PC-3 (cell line): ENCODE data around the gene DHRS4L2. TPM values are rescaled to one million over a fixed set of nuclear protein-coding genes. Genes with fewer than 3 reads are reported as not detected.
A peak's percentile ranks its signal among the peaks of the same experiment; 100 is the strongest.

ENCODE experiments used
- ATAC-seq: fragments of 200-7000 bp; cut with Tn5 transposase; 2 replicates; pipeline ENCODE4 v1.9.1; 2020; ENCODE audit warnings: mild to moderate bottlenecking, moderate library complexity
- BruUV-seq: library from RNA; stranded (reverse); fragments of 400-500 nt; replicated peaks from 2 replicates; lab custom pipeline; 2021; lab: Mats Ljungman, UMichigan
- CTCF ChIA-PET: fragments of 300-600 bp; sonication (Branson Sonifier 250); formaldehyde crosslinking; loops from one replicate; lab custom pipeline; 2022; ENCODE audit warnings: antibody characterized with exemption; lab: Charles Lee
- POLR2A ChIA-PET: fragments of 300-600 bp; sonication (Branson Sonifier 250); formaldehyde crosslinking; loops from one replicate; lab custom pipeline; 2022; ENCODE audit warnings: antibody characterized with exemption; ENCODE audit not compliant: unreplicated experiment; lab: Charles Lee
- DNase-seq: peaks from one replicate; pipeline ENCODE4 v3.0.0-alpha.2; 2015
- H2AFZ ChIP-seq: fragments of 300-600 bp; sonication (generic); 2 replicates; pipeline ENCODE4 v1.6.0; 2016; ENCODE audit warnings: antibody characterized with exemption, low read length
- H3F3A ChIP-seq: fragments of 300-600 bp; sonication (generic); one replicate; pipeline ENCODE4 v1.6.0; 2017; ENCODE audit warnings: antibody characterized with exemption, low read length, control low read depth, mild to moderate bottlenecking; ENCODE audit not compliant: unreplicated experiment
- H3K27ac ChIP-seq: fragments of 300-600 bp; sonication (generic); 2 replicates; pipeline ENCODE4 v1.5.1; 2016; ENCODE audit warnings: mild to moderate bottlenecking, low read length
- H3K27me3 ChIP-seq: fragments of 300-600 bp; sonication (generic); 2 replicates; pipeline ENCODE4 v1.6.1; 2016; ENCODE audit warnings: low read length, mixed read lengths
- H3K36me3 ChIP-seq: fragments of 300-600 bp; sonication (generic); 2 replicates; pipeline ENCODE4 v1.6.1; 2016; ENCODE audit warnings: low read depth, mixed run types, low read length, mixed read lengths
- H3K4me1 ChIP-seq: fragments of 300-600 bp; sonication (generic); 2 replicates; pipeline ENCODE4 v1.5.1; 2016; ENCODE audit warnings: low read length; ENCODE audit not compliant: insufficient read depth
- H3K4me2 ChIP-seq: fragments of 300-600 bp; sonication (generic); 2 replicates; pipeline ENCODE4 v1.6.0; 2016; ENCODE audit warnings: low read length
- H3K4me3 ChIP-seq: fragments of 300-600 bp; sonication (generic); 2 replicates; pipeline ENCODE4 v1.5.1; 2016; ENCODE audit warnings: mild to moderate bottlenecking, low read length, mixed read lengths
- H3K79me2 ChIP-seq: fragments of 300-600 bp; sonication (generic); 2 replicates; pipeline ENCODE4 v1.6.1; 2017; ENCODE audit warnings: low read length, mixed read lengths
- H3K9ac ChIP-seq: fragments of 300-600 bp; sonication (generic); 2 replicates; pipeline ENCODE4 v1.6.0; 2016; ENCODE audit warnings: mild to moderate bottlenecking, low read length
- H3K9me2 ChIP-seq: fragments of 300-600 bp; sonication (generic); replicated peaks from 2 replicates; pipeline ENCODE4 v1.6.1; 2016; ENCODE audit warnings: mixed run types, low read length, mixed read lengths
- H3K9me3 ChIP-seq: fragments of 300-600 bp; sonication (generic); 2 replicates; pipeline ENCODE4 v1.6.1; 2016; ENCODE audit warnings: low read length, mixed read lengths
- H4K20me1 ChIP-seq: fragments of 300-600 bp; sonication (generic); 2 replicates; pipeline ENCODE4 v1.6.1; 2016; ENCODE audit warnings: low read length, mixed read lengths
- CTCF ChIP-seq: fragments of 300-600 bp; sonication (generic); conservative IDR thresholded peaks from 2 replicates; pipeline ENCODE4 v1.5.1; 2017; ENCODE audit warnings: antibody characterized with exemption, low read depth, mild to moderate bottlenecking, low read length
- EZH2 ChIP-seq: fragments of 300-600 bp; sonication (generic); IDR thresholded peaks from one replicate; pipeline ENCODE4 v1.6.1; 2017; ENCODE audit warnings: antibody characterized with exemption, mild to moderate bottlenecking, low read length; ENCODE audit not compliant: unreplicated experiment
- EZH2phosphoT487 ChIP-seq: fragments of 300-600 bp; sonication (generic); IDR thresholded peaks from 2 replicates; pipeline ENCODE4 v1.6.1; 2018; ENCODE audit warnings: mild to moderate bottlenecking, antibody characterized with exemption, low read length, borderline replicate concordance
- intact Hi-C: fragments of 100-400 bp; cut with micrococcal nuclease; formaldehyde crosslinking; loops from 2 replicates; pipeline ENCODE4 v1.9.0; 2023
- total RNA-seq: library from RNA; depleted of rRNA; stranded (reverse); fragments of >200 nt; gene quantifications from 2 replicates; pipeline ENCODE4 v1.2.3, GENCODE V29; 2014

The DHRS4L2 gene
- total RNA-seq, 1 experiment from 2014 or later, result 16.5 TPM

- Histone ChIP-seq H2AFZ (no peak overlapping the region), H3K9me3 (no peaks in the 10 kb centered on the region), H3K4me2 (peak overlapping the region; percentile 100), H3K79me2 (no peaks in the 10 kb centered on the region), H3K27me3 (peaks cover 8% of the 10 kb centered on the region; the same call in 1 of the 2 replicates), H3K27ac (no peak overlapping the region), H3F3A (no peaks in the 10 kb centered on the region), H3K9ac (no peak overlapping the region), H3K9me2 (no peaks in the 10 kb centered on the region), H4K20me1 (no peaks in the 10 kb centered on the region), H3K4me1 (peaks cover 6% of the 10 kb centered on the region; the same call in 1 of the 2 replicates), H3K4me3 (peak overlapping the region; percentile 78; the same call in 1 of the 2 replicates), H3K36me3 (no peaks in the 10 kb centered on the region)
- DNase-seq (no peak), ATAC-seq (no peak)
- TF ChIP-seq EZH2phosphoT487 (no peak), CTCF (no peak), EZH2 (no peak)
- CTCF ChIA-PET, result interaction anchor here (0.5 kb wide), 1 partner anchor 62 kb away, joined by 3 read pairs; no protein-coding TSS in a partner anchor
- POLR2A ChIA-PET, result no interaction called here
- intact Hi-C loops, result no loop called here
- no TSS peak for BruUV-seq
Observed at GRCh38 chr14:24052656-24053547, 64.2 kb downstream of the DHRS4L2 start.

GRCh38 chr14:24053548-24054323, 65.0 kb downstream of the DHRS4L2 start:
- H3K9me2 ChIP-seq, result no peaks in the 10 kb centered on the region
- H2AFZ ChIP-seq, result no peak overlapping the region
- 0 out of 2 replicates have a peak, but pooled peaks cover 6% of the 10 kb centered on the region for H3K27me3 ChIP-seq
- H3K79me2 ChIP-seq, result no peaks in the 10 kb centered on the region
- BruUV-seq, result no TSS peak
- H4K20me1 ChIP-seq, result no peaks in the 10 kb centered on the region
- H3K9me3 ChIP-seq, result no peaks in the 10 kb centered on the region
- no peak overlapping the region for H3K4me2 ChIP-seq
- POLR2A ChIA-PET, result interaction anchor here (0.5 kb wide), 1 partner anchor 138 kb away, joined by 5 read pairs; no protein-coding TSS in a partner anchor
- H3K36me3 ChIP-seq, result no peaks in the 10 kb centered on the region
- no peak overlapping the region for H3K4me3 ChIP-seq
- intact Hi-C loops, result no loop called here
- H3K9ac ChIP-seq, result no peak overlapping the region
- no peak overlapping the region for H3K27ac ChIP-seq
- DNase-seq (no peak), ATAC-seq (no peak)
- CTCF ChIA-PET, result no interaction called here
- H3F3A ChIP-seq, result no peaks in the 10 kb centered on the region
- no peak for TF ChIP-seq EZH2
- TF ChIP-seq CTCF, result no peak
- TF ChIP-seq EZH2phosphoT487, result no peak
- H3K4me1 ChIP-seq, result peaks cover 6% of the 10 kb centered on the region; the same call in 1 of the 2 replicates
